Nucleus accumbens (tissue), 56 donors: ENCODE results near the gene PHTF1.

ENCODE experiments used
- DNase-seq, 56 donors: peaks; one replicate each; lab custom pipeline; 2025; lab: John Stamatoyannopoulos, UW

PHTF1 gene

DNA sequence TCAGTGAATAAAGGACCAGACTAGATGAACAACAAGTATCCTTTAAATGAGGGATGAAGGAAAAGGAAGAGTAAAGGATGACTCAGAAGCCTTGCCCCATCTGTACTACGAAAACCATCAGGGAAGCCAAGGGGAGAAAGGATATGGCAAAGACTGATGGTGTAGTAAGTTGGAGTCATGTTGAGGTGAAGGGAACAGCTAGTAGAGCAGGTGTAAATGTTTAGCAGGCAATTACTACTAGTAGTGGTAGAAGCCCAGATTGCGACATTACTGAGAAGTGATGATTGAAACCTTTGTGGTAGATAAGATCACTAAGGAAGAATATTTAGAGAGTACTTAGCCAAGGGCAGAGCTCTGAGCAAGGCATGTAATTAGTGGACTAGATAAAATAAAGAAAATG lies 84.0 kb downstream of the PHTF1 start:
- no peak for DNase-seq

DNA sequence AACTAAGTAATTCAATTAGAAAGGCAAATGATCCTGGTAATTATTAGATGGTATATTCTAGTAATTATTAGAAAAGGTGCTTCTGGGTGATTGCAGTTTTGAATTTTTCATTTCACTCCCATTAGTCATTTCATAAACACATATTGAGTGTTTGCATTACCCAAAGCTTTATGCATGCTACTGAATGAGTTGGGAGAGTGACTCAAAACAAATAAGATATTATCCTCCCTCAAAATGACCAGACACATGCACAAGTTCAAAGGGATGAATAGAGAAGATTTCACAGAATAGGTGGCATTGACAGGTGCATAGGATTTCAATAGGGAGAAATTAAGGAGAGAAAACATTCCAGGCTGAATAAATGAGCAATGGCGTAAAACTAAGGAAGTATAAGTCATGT lies 84.7 kb downstream of the PHTF1 start:
- no peak for DNase-seq

GRCh38 chr1:113672491-113672890 lies 86.8 kb downstream of the PHTF1 start:
- no peak for DNase-seq

GRCh38 chr1:113670650-113671049 lies 88.6 kb downstream of the PHTF1 start:
- no peak for DNase-seq

- DNase-seq: no peak
Observed at GRCh38 chr1:113669988-113670387, 89.3 kb downstream of the PHTF1 start.

DNA sequence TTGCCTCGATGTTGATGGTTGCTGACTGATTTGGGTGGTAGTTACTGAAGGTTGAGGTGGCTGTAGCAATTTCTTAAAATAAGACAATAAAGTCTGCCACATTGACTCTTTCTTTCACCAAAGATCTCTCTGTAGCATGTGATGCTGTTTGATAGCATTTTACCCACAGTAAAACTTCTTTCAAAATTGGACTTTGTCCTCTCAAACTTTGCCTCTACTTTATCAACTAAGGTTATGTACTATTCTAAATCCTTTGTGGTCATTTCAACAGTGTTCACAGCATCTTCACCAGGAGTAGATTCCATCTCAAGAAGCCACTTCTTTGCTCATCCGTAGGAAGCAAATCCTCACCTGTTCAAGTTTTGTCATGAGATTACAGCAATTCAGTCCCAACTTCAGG lies 93.2 kb downstream of the PHTF1 start:
- DNase-seq: no peak

DNA sequence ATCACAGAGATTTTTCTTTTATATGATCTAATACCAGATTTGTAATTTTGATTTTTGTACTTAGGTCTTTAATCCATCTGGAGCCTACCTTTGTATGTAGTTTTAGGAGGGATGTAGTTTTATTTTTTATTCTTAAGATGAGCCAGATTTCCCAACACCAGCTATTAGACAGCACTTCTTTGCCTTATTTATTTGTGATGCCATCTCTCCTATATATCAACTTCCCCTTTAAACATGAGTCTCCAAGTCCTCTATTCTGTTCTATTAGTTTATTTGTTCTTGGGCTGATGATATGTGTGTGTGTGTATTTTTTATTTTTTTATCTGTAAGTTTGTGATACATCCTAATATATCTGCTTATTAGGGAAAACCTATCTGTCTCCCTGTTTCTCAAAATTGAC lies 94.2 kb downstream of the PHTF1 start:
- DNase-seq: no peak

DNA sequence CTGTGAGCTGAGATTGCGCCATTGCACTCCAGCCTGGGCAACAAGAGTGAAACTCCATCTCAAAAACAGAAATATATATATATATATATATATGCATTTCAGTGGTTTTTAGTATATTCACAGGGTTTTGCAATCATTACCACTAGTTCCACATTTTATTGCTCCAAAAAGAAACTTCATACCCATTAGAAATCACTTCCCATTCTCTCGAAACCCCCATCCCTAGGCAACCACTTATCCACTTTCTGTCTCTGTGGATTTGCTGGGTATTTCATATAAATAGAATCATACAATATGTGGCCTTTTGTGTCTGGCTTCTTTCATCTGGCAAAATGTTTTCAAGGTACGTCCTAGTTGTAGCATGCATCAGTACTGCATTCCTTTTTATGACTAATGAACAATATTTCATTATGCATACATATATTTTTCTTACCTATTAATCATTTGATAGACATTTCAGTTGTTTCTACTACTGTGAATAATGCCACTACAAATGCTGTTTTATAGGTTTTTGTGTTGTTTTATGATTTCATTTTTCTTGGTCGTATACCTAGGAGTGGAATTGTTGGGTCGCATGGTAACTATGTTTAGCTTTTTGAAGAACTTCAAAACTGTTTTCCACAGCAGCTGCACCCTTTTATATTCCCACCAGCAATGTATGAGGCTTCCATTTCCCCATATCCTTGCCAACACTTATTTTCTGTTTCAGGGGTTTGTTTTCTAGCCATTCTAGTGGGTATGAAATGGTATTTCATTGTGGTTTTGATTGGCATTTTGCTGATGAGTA lies 95.9 kb downstream of the PHTF1 start:
- DNase-seq: no peak

GRCh38 chr1:113662101-113662500 lies 97.2 kb downstream of the PHTF1 start:
- no peak for DNase-seq

DNA sequence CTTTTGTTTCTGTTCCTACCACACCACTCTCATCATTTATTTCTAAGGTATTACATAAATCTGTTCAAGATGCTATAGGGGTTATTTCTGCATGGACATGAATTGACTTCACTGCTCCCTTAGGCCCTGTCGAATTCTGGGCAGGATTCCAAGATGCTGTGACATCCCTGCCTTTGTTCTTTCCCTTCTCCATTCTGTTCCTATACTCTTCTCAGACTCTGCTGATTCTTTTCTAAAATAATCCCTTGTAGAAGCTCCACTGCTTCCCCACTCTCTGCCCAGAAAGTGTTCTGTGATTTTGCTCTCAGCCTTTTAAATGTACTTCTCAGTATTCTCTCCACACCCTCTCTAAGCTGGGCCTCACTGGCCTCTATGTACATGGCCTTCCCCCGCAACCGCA lies 99.2 kb downstream of the PHTF1 start:
- peak in 8 of 56 donors; percentile 1 to 26 (median 12) for DNase-seq

- DNase-seq: peak in 6 of 56 donors; percentile 1 to 23 (median 14)
Observed at GRCh38 chr1:113659556-113659955, 99.7 kb downstream of the PHTF1 start.

DNA sequence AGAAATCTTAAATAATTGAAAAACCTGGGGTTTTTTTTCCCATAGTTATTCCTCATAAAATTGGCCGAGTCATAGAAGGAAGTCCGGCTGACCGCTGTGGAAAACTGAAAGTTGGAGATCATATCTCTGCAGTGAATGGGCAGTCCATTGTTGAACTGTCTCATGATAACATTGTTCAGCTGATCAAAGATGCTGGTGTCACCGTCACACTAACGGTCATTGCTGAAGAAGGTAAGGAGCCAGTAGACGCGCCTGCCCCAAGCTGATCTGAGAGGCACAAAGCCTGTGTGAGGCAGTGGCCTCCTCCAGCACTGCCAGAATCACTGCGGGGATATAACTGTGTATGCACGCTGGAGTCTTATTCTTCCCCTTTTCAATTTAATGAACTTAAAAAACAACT lies 100.3 kb downstream of the PHTF1 start:
- peak in 3 of 56 donors; percentile 1 to 20 (median 13) for DNase-seq

- DNase-seq: no peak
Observed at GRCh38 chr1:113657556-113658063, 101.7 kb downstream of the PHTF1 start.

- no peak for DNase-seq
Observed at GRCh38 chr1:113657126-113657525, 102.2 kb downstream of the PHTF1 start.

GRCh38 chr1:113654883-113655282 lies 104.4 kb downstream of the PHTF1 start:
- peak in 1 of 56 donors; percentile 10 for DNase-seq

GRCh38 chr1:113653741-113654140 lies 105.5 kb downstream of the PHTF1 start:
- no peak for DNase-seq

DNA sequence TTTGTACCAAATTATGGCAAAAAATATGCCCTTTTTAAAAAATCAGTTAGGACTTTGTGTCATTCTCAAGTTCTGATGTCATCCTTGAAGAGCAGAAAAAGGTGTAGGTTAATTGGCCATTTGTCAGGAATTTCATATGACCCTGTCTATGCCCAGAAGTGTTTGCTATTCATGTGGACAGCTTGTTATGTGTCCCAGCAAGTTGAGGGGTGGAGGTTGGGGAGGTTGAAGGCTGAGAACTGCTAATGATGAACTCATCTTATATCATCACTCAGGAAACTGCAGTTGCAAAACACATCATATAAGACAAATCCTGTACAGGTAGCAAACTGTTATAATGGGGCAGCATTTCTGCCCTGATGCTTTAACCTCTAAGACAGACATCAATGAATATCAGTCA lies 106.5 kb downstream of the PHTF1 start:
- DNase-seq: no peak

DNA sequence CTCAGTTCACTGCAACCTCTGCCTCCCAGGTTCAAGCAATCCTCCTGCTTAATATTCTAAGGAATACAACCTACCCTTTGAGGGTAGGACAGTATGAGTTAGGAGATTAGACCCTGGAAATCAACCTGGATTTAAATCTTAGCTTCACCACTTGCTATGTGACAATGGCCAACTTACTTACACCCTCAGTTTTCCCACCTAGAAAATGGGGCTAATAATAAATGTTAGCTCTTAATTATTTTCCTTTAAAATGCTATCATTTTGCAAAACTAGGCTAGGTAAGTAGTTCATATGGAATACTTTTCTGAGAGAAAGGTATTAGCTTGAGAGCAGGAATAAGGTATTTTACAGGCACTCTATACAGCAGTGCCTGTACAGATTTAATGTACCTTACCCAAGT lies 110.8 kb downstream of the PHTF1 start:
- DNase-seq: no peak

DNA sequence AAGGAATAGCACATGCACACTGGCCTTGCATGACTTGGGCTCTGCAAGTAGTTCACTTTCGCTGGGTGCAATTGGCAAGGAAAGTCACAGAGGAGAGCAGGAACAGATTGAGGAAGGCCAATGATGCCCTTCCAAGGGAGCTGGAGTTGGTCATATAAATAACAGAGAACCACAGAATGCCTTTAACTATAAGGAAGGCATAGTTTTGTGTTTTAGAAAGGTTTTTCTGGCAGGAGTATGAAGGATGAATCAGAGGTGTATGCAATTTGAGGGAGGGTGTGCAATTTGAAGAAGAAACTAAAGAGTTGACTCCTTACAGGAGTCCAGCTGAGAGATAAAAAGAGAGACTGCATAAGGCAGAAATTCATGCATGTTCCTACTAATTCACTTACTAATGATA lies 112.1 kb downstream of the PHTF1 start:
- DNase-seq: no peak
